ENCODE measurements around the gene WNT9A.

DNA sequence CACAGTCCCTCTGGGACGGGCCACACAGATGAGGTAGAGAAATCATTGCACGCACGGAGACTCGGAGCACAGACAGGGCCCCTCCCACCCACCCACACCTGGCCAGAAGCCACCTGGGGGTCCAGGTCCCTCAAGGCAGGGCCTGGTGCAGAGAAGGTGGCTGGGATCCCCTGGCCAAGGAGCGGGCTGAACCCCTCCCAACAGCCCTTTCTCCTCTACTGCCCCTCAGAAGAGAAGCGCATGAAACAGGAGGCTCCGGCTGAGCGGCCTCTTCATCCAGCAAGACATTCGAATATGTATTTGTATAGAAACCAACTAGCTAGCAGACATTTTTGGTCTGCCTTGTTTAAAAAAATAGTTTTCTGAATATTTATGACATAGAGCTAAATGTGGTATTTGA, 29.0 kb downstream of the WNT9A start:
- TF ChIP-seq YY1 (tag by site-specific recombination; IDR thresholded peaks at IDR 0.05) = no peak
- no peak for TF ChIP-seq ZSCAN30 (tag by site-specific recombination; IDR thresholded peaks at IDR 0.05)
- TF ChIP-seq, protein P1, sequence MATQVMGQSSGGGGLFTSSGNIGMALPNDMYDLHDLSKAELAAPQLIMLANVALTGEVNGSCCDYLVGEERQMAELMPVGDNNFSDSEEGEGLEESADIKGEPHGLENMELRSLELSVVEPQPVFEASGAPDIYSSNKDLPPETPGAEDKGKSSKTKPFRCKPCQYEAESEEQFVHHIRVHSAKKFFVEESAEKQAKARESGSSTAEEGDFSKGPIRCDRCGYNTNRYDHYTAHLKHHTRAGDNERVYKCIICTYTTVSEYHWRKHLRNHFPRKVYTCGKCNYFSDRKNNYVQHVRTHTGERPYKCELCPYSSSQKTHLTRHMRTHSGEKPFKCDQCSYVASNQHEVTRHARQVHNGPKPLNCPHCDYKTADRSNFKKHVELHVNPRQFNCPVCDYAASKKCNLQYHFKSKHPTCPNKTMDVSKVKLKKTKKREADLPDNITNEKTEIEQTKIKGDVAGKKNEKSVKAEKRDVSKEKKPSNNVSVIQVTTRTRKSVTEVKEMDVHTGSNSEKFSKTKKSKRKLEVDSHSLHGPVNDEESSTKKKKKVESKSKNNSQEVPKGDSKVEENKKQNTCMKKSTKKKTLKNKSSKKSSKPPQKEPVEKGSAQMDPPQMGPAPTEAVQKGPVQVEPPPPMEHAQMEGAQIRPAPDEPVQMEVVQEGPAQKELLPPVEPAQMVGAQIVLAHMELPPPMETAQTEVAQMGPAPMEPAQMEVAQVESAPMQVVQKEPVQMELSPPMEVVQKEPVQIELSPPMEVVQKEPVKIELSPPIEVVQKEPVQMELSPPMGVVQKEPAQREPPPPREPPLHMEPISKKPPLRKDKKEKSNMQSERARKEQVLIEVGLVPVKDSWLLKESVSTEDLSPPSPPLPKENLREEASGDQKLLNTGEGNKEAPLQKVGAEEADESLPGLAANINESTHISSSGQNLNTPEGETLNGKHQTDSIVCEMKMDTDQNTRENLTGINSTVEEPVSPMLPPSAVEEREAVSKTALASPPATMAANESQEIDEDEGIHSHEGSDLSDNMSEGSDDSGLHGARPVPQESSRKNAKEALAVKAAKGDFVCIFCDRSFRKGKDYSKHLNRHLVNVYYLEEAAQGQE (tag by site-specific recombination; IDR thresholded peaks at IDR 0.05) = no peak
- TF ChIP-seq ZNF600 (tag by site-specific recombination; IDR thresholded peaks at IDR 0.05) = no peak
- TF ChIP-seq KLF9 (tag by site-specific recombination; IDR thresholded peaks at IDR 0.05; ENCODE audit: low read depth) = no peak
- TF ChIP-seq, protein P2, sequence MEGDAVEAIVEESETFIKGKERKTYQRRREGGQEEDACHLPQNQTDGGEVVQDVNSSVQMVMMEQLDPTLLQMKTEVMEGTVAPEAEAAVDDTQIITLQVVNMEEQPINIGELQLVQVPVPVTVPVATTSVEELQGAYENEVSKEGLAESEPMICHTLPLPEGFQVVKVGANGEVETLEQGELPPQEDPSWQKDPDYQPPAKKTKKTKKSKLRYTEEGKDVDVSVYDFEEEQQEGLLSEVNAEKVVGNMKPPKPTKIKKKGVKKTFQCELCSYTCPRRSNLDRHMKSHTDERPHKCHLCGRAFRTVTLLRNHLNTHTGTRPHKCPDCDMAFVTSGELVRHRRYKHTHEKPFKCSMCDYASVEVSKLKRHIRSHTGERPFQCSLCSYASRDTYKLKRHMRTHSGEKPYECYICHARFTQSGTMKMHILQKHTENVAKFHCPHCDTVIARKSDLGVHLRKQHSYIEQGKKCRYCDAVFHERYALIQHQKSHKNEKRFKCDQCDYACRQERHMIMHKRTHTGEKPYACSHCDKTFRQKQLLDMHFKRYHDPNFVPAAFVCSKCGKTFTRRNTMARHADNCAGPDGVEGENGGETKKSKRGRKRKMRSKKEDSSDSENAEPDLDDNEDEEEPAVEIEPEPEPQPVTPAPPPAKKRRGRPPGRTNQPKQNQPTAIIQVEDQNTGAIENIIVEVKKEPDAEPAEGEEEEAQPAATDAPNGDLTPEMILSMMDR (tag by site-specific recombination; IDR thresholded peaks at IDR 0.05) = no peak
- no peak for TF ChIP-seq MEIS1 (CRISPR knock-in tag; IDR thresholded peaks at IDR 0.05; ENCODE audit: borderline replicate concordance)
- TF ChIP-seq, protein P3, sequence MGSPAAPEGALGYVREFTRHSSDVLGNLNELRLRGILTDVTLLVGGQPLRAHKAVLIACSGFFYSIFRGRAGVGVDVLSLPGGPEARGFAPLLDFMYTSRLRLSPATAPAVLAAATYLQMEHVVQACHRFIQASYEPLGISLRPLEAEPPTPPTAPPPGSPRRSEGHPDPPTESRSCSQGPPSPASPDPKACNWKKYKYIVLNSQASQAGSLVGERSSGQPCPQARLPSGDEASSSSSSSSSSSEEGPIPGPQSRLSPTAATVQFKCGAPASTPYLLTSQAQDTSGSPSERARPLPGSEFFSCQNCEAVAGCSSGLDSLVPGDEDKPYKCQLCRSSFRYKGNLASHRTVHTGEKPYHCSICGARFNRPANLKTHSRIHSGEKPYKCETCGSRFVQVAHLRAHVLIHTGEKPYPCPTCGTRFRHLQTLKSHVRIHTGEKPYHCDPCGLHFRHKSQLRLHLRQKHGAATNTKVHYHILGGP (tag by site-specific recombination; IDR thresholded peaks at IDR 0.05) = no peak

Measured in HEK293 (cell line).